ENCODE results near the gene NPPC.
"Not testable (repeated sequence)": the region's sequence is repeated elsewhere in the genome, so short reads cannot be mapped to it uniquely, and the experiment has no call there.

The NPPC gene, protein sequence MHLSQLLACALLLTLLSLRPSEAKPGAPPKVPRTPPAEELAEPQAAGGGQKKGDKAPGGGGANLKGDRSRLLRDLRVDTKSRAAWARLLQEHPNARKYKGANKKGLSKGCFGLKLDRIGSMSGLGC

DNA sequence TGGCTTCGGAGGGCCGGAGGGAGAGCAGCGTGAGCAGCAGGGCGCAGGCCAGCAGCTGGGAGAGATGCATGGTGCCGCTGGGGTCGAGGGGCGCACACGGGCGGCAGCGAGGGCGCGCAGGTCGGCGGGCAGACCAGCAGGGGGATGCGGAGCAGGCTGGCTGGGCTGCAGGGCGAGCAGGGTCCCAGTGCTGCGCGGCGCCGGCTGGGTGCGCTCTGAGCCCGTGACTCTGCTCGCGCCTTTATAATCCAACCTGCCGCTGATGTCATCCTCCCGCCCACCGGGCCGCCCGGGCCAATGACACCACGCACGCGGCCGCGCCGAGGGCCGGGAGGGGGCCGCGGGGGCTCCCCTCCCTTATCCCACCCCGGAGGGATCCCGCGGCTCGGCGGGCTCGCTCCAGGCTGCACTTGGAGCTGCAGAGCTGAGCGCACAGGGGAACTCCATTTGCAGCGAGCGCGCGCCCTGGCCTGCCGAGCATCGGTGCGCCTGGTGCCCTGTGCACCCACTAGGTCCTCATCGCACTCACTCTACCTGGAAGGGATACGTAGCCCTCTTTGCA, at the start of gene NPPC:
Gene NPPC (minus strand): TSS at position 217 of the 562 bp plus-strand sequence. CDS start 147 bp downstream, at position 70.
- no peak for DNase-seq

DNA sequence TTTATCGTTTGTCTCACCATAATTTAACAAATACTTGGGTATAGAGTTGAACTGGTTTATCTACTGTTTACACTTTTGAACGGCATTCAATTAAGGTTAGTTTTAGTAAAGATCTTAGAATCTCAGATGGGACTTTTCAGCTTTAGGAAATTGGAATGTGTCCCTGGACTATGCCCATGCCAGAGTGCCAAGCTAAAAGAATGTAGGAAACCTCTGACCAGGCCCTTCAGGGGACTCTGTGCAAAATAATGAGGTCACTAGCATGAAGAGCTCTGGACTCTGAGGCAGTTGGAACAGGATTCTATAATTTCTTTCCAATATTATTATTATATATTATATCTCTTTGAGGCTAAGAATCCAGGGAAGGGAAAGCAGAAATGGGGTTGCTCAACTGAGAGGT, 48.8 kb upstream of the NPPC start:
- DNase-seq, result no peak

DNA sequence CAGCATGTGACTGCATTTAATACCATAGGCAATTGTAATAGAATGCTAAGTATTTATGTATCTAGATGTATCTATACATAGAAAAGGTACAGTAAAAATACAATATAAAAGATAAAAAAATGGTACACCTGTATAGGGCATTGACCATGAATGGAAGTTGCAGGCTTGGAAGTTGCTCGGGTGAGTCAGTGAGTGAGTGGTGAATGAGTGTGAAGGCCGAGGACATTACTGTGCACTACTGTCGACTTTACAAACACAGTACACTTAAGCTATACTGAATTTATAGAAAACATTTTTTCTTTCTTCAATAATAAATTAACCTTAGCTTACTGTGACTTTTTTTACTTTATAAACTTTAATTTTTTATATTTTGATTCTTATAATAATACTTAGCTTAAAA, 44.3 kb upstream of the NPPC start:
- DNase-seq, result no peak

DNA sequence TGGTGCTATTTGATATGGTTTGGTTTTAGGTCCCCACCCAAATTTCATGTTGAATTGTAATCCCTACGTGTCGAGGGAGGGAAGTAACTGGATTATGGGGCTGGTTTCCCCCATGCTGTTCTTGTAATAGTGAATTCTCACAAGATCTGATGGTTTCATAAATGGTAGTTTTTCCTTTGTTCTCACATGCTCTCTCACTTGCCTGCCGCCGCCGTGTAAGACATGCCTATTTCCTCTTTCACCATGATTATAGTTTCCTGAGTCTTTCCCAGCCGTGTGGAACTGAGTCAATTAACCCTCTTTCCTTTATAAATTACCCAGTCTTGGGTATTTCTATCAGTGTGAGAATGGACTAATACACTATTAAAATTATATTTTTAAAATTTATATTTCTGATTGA, 42.6 kb upstream of the NPPC start:
- no peak for DNase-seq

DNA sequence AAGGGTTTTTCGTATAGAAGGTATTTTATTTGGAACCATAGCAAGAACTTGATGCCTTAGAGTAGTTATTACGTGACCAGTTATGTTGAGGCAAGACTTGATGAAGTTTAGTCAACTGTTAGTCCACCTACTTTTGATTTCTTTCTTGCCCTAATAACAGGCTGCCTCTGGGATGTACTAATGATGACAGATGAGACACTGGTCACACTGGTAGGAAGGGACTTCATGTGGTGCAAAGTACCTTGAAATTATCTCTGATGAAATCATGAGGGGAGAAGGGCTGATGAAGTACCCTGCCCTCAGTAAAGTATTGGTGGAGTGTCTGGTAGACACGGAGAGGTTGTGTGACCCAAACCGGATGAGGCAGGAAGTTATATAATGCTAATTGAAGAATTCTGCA, 40.7 kb upstream of the NPPC start:
- DNase-seq, result no peak

DNA sequence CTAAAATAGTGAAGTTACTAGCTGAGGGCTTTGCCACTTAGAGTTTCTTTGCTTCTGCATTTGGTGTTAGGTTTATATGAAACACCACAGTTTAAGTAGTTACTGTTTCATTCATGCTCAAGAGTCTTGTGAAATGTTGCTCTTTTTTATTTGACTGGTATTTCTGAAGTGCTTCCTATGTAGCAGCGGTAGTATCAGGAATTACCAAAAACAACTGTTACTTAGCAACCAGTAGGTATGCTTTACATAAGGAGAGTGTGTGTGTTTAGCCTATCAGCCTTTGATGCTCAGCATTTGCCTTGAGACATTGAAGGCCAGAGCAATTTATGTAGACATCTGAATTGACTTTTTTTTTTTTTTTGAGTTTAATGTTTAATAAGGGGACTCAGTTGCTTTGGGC, 38.9 kb upstream of the NPPC start:
- no peak for DNase-seq

DNA sequence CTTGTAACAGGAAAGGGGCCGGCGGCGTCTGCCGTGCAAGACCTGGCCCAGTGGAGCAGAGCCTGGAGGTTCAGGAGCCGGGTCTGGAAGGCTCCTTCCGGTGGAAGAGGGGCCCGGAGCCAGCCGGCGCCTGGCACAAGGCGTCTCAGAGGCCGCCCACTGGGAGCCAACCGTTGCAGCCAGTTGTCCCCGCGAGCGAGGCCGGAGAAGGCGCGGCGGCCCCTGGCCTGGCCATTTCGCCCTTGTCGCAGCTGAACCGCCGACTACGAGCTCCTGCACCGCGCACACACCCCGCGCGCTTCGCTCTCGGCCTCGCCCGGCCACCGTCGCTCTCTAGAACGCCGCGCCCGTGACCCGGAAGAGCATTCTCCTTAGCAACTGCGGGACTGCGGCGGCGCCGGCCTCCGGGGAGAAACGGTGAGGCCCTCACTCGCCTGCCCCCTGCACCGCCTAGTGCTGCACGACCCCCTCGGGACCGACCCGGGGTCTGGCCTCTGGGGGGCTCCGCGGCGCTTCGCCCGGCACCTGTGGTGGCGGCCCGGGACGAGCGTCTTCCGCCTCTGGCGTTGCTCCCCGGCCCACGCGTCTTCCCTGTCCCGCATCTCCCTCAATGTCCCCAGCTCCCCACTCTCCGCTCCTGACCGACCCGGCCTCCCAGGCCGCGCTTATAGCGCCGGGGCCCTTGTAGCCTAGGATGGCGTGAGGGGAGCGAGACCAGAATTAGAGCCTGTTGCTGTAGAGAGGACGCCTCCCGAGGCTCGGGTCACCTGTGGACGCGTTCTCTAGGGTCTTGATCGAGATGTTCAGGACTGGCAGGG, 35.4 kb upstream of the NPPC start, which contains the start of gene DIS3L2:
Gene DIS3L2 (plus strand): TSS at position 365 of the 818 bp plus-strand sequence. CDS start 53,215 bp downstream, outside the sequence.
- peak; percentile 31 for DNase-seq

DNA sequence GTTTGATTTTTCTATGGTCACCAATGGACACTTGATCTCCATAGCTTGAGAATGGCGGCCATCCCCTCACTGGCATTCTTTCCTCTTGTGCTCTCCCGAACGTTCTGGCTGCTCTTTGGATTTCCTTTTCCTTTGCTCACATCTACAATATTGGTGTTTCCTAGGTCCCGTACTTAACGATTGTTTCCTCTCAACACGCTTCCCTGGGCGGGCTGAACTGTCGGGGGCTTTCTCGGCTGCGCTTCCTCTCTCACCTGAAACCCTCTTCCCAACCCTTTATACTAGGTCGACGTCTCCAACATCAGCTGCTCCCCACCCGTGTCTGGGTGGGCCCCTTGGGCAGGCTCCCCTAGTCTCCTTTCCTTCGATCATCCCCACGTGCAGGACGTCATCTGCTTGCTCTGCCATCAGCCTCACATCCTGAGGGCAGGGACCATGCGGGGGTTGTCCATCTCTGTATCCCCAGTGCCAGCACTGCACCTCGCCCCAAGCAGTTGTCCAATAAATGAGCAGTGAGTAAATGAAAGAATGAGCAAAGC, 34.7 kb upstream of the NPPC start:
- no peak for DNase-seq

DNA sequence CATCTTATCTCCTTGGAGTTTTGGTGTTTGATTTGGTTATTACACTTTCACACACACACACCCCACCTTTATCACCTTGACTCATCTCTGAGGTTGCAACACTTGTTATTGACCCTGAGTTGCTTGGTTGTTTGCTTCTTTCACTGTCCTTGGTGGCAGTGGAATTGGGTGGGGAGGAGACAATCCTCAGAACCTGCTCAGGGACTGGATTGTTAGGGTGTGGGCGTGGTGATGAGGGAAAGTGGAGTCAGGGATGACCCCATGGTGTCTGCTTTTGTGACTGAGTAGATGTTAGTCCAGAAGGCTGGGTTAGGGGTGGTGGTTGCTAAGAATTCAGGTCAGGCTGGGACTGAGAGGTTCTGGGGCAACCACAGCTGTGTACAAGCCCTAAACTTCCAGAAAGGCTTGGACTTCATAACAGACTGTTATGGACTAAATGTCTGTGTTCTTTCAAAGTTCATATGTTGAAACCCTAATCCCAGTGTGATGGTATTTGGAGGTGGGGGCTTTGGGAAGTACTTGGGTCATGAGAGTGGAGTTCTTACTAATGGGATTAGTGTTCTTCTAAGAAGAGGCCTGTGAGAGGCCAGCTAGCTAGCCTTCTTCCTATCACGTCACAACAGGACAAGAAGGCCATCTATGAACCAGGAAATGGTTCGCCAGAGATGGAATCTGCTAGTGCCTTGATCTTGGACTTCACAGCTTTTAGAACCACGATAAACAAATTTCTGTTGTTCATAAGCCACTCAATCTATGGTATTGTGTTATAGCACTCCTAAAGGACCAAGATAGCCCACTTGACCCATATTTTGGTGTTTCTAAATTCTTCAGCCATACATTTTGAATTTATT, 31.9 kb upstream of the NPPC start:
- DNase-seq, result no peak

DNA sequence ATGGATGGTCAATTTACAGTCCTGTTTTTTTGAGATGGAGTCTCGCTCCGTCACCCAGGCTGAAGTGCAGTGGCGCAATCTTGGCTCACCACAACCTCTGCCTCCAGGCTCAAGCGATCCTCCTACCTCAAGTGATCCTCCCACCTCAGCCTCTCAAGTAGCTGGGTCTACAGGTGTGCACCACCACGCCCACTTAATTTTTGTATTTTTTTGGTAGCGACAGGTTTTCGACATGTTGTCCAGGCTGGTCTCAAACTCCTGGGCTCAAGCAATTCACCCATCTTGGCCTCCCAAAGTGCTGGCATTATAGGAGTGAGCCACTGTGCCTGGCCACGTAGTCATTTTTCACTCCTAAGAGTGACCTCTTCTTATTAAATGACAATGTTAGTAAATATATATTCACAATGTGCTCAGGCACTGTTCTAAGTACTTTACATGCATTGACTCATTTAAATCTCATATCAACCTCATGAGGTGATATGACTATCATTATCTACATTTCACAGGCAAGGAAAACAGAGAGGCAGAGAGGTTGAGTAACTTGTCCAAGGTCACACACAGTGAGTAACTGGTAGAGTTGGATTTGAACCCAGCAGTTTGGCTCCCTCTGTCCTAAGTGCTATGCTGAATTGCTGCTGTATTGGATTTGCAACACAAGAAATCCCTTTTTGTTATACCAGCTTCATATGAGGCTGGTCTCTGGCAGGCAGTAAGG, 29.7 kb upstream of the NPPC start:
- no peak for DNase-seq

DNA sequence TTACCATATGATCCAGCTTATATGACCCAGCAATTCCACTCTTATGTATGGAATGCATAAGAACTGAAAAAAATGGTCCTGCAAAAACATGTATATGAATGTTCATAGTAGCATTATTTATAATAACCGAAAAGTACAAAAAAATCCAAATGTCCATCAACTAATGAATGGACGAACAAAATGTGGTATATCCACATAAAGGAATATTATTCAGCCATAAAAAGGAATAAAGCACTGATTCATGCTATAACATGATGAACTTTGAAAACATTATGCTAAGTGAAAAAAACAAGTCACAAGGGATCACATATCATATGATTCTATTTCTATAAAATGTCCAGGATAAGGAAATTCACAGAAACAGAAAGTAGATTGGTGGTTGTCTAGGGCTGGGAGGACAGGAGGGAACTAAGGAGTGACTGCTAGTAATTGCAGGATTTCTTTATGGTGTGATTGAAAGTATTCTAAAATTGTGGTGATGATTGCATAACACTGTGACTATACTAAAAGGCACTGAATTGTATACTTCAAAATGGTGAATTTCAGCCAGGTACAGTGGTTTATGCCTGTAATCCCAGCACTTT, 25.3 kb upstream of the NPPC start:
- DNase-seq, result no peak

DNA sequence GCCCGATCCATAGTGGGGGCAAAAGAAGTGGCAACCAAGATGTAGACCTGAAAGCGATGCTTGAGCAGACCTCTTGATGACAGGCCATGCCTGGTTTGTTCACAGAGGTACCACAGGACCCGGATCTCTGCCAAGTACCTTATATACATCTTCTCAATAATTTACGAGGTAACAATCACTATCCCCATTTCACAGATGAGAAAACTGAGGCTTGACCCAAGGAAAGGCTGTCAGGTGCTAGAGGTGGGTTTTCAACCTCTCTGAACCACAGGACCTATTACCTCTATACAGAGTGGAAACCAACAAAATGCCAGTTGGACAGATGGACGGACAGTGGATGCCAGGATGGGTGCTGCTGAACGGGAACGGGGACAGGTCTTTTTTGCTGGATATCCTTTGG, 21.5 kb upstream of the NPPC start:
- no peak for DNase-seq

DNA sequence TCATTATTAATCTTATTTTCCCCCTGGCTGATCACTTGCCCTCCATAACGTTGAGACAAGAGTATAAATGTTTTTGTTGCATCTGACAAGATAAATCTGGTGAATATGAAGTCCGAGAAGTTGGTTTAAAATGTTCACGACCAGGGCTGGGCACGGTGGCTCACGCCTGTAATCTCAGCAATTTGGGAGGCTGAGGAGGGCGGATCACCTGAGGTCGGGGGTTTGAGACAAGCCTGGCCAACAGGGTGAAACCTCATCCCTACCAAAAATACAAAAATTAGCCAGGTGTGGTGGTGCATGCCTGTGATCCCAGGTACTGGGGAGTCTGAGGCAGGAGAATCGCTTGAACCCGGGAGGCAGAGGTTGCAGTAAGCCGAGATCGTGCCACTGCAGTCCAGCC, 20.9 kb upstream of the NPPC start:
- DNase-seq, result not testable (repeated sequence)

DNA sequence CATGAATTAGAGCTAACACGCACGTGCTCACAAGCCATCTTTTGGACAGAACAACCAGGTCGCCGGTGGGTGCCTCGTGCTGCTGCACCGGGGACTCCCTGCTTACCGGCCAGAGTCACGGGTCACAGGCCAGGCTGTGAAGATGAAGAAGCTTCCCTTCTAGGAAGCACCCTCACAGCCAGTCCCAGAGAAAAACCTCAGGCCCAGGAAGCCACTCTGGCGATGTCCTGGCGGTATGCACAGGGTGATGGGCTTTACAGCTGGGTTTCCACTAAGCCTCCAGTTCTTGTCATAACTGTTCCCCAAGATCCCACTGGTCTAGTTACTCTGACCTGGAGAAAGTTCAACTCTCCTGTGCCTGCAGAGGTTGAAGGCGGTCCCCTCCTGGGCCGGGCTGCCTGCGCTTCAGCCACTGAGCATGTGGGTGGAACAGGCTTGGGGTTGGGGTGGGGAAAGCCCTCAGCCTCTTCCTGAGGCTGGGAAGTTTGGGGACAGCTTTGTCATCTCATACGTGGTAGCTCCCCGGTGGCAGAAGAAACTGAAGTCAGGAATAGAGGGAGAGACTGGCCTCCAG, 20.1 kb upstream of the NPPC start:
- no peak for DNase-seq

DNA sequence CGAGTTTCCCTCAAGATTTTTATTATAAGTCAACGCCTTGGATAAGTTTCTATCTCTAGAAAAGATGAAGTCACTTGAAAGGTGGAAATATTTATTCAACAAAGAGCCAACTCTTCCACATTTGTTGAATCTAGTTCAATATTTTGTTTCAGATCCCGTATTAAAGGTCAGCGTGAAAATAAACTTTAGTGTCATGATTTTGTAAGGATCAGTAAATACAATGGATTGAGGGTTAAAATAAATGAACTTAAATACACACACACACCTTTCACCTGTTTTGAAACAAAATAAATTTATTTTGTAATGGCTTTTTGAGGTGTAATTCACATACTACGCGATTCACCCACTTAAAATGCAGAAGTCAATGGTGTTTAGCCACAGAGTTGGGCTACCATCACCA, 16.0 kb upstream of the NPPC start:
- no peak for DNase-seq

DNA sequence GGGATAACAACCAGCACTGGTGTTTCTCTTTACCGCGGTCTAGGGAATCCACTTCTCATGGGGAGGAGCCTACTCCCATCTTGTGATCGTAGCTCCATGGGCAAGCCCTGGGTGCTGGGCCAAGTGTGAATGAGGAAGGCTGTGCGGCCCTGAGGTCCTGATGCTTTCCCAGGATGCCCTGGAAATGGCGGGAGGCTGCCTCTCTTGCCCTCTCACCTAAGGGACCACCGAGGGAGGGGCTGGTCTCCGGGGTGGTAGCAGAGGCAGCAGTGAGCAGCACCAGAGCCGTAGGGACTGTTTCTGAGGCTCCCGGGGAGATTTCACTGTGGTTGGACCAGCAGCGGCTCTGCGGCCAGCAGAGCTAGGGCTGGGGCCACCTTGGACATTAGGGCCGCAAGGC, 15.5 kb upstream of the NPPC start:
- DNase-seq, result no peak

DNA sequence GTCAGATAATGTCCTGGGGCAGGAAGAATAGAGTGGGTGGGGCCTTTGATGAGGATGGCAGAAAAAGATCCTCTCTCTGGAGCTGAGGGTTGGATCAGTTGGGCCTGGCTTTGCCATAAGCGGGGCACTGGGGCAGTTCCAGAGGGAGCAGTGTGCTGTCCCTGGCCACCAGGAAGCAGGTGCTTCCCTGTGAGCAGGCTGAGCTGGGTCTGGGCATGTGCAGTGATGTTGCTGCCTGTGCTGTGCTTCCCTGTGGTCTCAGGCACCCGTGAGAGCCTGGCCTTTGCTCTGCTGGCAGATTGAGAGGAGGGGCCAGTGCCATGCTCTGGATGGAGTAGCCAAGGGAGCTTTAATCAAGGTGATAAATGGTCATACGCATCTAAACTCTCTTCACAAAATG, 14.6 kb upstream of the NPPC start:
- no peak for DNase-seq

DNA sequence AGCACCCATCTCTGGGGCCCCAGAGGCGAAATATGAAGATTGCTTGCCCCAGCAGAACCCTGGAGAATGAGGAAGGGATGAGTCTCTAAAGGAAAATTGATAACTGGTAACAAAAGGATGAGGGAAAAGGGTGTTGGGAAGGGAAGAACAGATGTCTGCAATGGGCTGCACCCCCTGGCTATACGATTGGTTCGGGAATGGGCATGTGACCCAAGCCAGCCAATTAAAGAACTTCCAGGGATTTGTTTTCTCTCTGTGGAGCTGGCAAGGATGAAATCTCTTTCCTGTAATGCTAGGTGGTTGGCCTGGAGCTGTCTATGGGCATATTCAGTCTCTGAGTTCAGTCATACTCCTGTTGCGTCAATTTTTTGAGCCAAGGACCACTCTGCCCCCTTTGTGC, 12.8 kb upstream of the NPPC start:
- no peak for DNase-seq

DNA sequence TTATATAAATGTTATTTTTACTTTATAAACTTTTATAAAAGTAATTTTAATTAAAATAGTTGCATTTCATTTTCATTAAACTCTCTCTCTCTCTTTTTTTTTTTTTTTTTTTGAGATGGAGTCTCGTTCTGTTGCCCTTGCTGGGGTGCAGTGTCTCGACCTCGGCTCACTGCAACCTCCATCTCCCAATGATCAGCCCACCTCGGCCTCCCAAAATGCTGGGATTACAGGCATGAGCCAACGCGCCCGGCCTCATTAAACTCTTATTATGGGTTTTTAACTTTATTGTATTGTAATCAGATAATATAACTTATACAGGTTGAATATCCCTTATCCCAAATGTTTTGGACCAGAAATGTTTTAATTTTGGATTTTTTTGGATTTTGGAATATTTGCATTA, 10.9 kb upstream of the NPPC start:
- DNase-seq, result no peak

DNA sequence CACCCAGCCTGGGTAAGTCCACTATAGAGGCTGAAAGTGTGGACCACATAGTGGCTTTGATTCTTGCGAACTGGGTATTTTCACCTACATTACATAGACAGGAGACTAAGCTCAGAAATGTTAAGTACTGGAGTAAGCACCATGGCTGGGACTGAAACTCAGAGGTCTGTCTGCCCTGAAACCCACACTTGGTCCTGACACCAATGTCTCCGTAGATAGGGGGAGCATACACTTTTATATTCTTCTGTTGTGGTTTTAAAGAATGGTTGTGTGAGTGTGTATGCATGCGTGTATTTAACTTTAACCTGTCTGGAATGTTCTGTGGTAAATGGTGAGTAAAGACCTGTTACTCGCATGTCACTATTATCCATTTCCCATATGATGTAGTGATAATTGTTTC, 10.3 kb upstream of the NPPC start:
- DNase-seq, result no peak

DNA sequence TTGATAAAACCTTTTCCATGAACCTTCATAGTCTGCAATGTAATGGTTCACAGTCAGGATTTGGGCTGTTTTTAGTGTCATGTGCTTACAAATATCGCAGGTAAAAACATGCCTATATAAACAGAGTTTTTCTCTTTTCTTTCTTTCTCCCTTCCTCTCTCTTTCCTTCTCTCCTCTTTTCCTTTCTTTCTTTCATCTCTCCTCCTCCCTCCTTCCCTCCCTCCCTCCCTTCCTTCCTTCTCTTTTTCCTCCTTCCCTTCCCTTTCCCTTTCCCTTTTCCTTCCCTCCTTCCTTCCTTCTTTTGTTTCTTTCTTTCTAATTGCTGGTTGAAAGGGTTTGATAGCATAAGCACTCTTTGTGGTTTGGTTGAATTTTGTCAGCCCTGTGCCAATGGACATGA, 9.6 kb upstream of the NPPC start:
- DNase-seq, result no peak

DNA sequence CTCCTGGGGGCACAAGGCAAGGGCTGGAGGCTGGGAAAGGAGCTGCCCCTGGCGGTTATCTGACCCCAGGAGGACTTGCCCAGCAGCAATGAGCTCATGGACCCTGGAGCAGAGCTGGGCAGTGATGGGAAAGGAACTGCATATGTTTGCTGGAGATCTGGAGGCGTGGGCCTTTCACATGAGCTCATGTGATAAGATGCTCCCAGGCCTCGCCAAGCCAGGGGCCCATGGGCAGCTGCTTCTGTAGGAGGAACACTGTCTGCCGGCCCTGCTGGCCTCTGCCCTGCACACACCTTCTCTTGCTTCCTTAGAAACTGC, 9.0 kb upstream of the NPPC start:
- no peak for DNase-seq

Measured in GOT3 (cell line).